Hepatocyte (in vitro differentiated cells): ENCODE results near the gene DTNBP1. TPM values are rescaled to one million over a fixed set of nuclear protein-coding genes. Genes with fewer than 3 reads are reported as not detected.

Experiments
- DNase-seq: peaks from one replicate; pipeline ENCODE4 v3.0.0-alpha.2; 2016; ENCODE audit warnings: low spot score
- H2AFZ ChIP-seq: fragments of 200-600 bp; sonication (generic); 2 replicates; pipeline ENCODE4 v1.6.0; 2016; ENCODE audit warnings: antibody characterized with exemption, mild to moderate bottlenecking
- H3K27ac ChIP-seq: fragments of 200-600 bp; sonication (generic); 2 replicates; pipeline ENCODE4 v1.5.1; 2016; ENCODE audit warnings: mild to moderate bottlenecking
- H3K27me3 ChIP-seq: fragments of 200-600 bp; sonication (generic); 2 replicates; pipeline ENCODE4 v1.6.1; 2016
- H3K36me3 ChIP-seq: fragments of 200-600 bp; sonication (generic); replicated peaks from 2 replicates; pipeline ENCODE4 v1.5.1; 2016; ENCODE audit warnings: low read depth; ENCODE audit not compliant: insufficient read depth
- H3K4me1 ChIP-seq: fragments of 200-600 bp; sonication (generic); 2 replicates; pipeline ENCODE4 v1.5.1; 2016; ENCODE audit warnings: mild to moderate bottlenecking, moderate library complexity; ENCODE audit not compliant: insufficient read depth
- H3K4me2 ChIP-seq: fragments of 200-600 bp; sonication (generic); 2 replicates; pipeline ENCODE4 v1.6.0; 2016
- H3K4me3 ChIP-seq: fragments of 200-600 bp; sonication (generic); 2 replicates; pipeline ENCODE4 v1.5.1; 2016; ENCODE audit warnings: mild to moderate bottlenecking
- H3K79me2 ChIP-seq: fragments of 200-600 bp; sonication (generic); 2 replicates; pipeline ENCODE4 v1.6.0; 2017; ENCODE audit warnings: mild to moderate bottlenecking
- H3K9me2 ChIP-seq: fragments of 200-600 bp; sonication (generic); replicated peaks from 2 replicates; pipeline ENCODE4 v1.6.0; 2017; ENCODE audit warnings: mild to moderate bottlenecking; ENCODE audit not compliant: insufficient read depth
- H3K9me3 ChIP-seq: fragments of 200-600 bp; sonication (generic); 2 replicates; pipeline ENCODE4 v1.5.1; 2016; ENCODE audit warnings: low read depth, mild to moderate bottlenecking
- H4K20me1 ChIP-seq: fragments of 200-600 bp; sonication (generic); 2 replicates; pipeline ENCODE4 v1.6.0; 2016; ENCODE audit warnings: mild to moderate bottlenecking; ENCODE audit not compliant: insufficient read depth, poor library complexity, severe bottlenecking
- EZH2 ChIP-seq: fragments of 200-600 bp; sonication (generic); IDR thresholded peaks from 2 replicates; pipeline ENCODE4 v1.6.1; 2016; ENCODE audit warnings: antibody characterized with exemption, mild to moderate bottlenecking, borderline replicate concordance
- EZH2phosphoT487 ChIP-seq: fragments of 200-600 bp; sonication (generic); IDR thresholded peaks from one replicate; pipeline ENCODE4 v1.6.1; 2018; ENCODE audit warnings: antibody characterized with exemption, mild to moderate bottlenecking, low read depth, moderate library complexity; ENCODE audit not compliant: unreplicated experiment, severe bottlenecking
- WGBS: methylation state at CpG from one replicate; pipeline ENCODE4 v1.1.6; 2016; ENCODE audit warnings: low lambda C conversion rate; ENCODE audit errors: missing lambda C conversion rate; 5-methylcytosine and 5-hydroxymethylcytosine counted together
- polyA plus RNA-seq: library from polyadenylated mRNA; unstranded; fragments of >200 nt; fragmentation: Nextera tagmentation; extraction: Ambion mirVana; gene quantifications from 2 replicates; pipeline ENCODE4 v1.2.1, GENCODE V29; 2016
- total RNA-seq: library from RNA; depleted of rRNA; stranded (reverse); fragments of >200 nt; gene quantifications from 2 replicates; pipeline ENCODE4 v1.2.3, GENCODE V29; 2014
- TF ChIP-seq, protein P1 (sequence below): fragments of 200-600 bp; sonication (generic); IDR thresholded peaks from 2 replicates; pipeline ENCODE4 v1.5.1; 2016; ENCODE audit warnings: antibody characterized with exemption, mild to moderate bottlenecking; ENCODE audit not compliant: poor library complexity

Gene DTNBP1
- total and polyA plus RNA-seq, 2 experiments from 2014 or later: 3.4 to 25.6 TPM

GRCh38 chr6:15574486-15574885, 88.3 kb downstream of the DTNBP1 start:
- DNase-seq: no peak

DNA sequence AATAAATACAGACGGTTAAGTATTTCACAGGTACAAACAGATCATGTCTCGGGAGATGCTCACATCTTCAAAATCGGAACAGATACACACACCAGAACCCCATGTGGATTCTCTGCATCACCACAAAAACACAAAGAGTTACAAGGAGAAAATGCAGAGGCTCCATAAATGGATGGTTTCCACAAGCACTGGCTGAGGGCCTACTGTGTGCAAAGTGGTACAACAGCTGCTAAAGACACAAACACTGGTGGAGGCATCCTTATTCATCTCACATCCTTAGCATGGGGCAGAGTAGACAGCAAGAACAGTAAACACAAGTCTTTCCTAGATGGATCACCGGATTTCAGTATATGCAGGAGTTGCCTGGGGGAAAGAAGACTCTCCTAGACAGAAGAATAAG, 88.8 kb downstream of the DTNBP1 start:
- H3K27me3 ChIP-seq: no peaks in the 10 kb centered on the region
- no peaks in the 10 kb centered on the region for H3K9me2 ChIP-seq
- DNase-seq: no peak
- H3K79me2 ChIP-seq: peaks cover 8% of the 10 kb centered on the region
- TF ChIP-seq EZH2phosphoT487 (no peak), EZH2 (no peak)
- TF ChIP-seq, protein P1, sequence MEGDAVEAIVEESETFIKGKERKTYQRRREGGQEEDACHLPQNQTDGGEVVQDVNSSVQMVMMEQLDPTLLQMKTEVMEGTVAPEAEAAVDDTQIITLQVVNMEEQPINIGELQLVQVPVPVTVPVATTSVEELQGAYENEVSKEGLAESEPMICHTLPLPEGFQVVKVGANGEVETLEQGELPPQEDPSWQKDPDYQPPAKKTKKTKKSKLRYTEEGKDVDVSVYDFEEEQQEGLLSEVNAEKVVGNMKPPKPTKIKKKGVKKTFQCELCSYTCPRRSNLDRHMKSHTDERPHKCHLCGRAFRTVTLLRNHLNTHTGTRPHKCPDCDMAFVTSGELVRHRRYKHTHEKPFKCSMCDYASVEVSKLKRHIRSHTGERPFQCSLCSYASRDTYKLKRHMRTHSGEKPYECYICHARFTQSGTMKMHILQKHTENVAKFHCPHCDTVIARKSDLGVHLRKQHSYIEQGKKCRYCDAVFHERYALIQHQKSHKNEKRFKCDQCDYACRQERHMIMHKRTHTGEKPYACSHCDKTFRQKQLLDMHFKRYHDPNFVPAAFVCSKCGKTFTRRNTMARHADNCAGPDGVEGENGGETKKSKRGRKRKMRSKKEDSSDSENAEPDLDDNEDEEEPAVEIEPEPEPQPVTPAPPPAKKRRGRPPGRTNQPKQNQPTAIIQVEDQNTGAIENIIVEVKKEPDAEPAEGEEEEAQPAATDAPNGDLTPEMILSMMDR: no peak
- no peak overlapping the region for H2AFZ ChIP-seq
- H3K36me3 ChIP-seq: no peaks in the 10 kb centered on the region
- no peak overlapping the region for H3K4me3 ChIP-seq
- peaks cover 12% of the 10 kb centered on the region for H3K4me1 ChIP-seq
- H3K27ac ChIP-seq: no peak overlapping the region
- WGBS: 77% methylated on average over 4 of the region's 4 CpGs
- H3K9me3 ChIP-seq: no peaks in the 10 kb centered on the region
- H4K20me1 ChIP-seq: no peaks in the 10 kb centered on the region
- no peak overlapping the region for H3K4me2 ChIP-seq

More at GRCh38 chr6:15574486-15574885, 88.3 kb downstream of the DTNBP1 start:
- no peaks in the 10 kb centered on the region for H3K9me2 ChIP-seq
- no peak for TF ChIP-seq EZH2
- TF ChIP-seq, protein P1: no peak
- no peak for TF ChIP-seq EZH2phosphoT487
- H3K4me3 ChIP-seq: no peak overlapping the region
- no peak overlapping the region for H2AFZ ChIP-seq
- H3K36me3 ChIP-seq: no peaks in the 10 kb centered on the region
- H3K27ac ChIP-seq: no peak overlapping the region
- no peaks in the 10 kb centered on the region for H3K9me3 ChIP-seq
- peaks cover 12% of the 10 kb centered on the region for H3K4me1 ChIP-seq
- H3K79me2 ChIP-seq: peaks cover 8% of the 10 kb centered on the region
- WGBS: 81% methylated on average over 3 of the region's 3 CpGs
- H3K27me3 ChIP-seq: no peaks in the 10 kb centered on the region
- H4K20me1 ChIP-seq: no peaks in the 10 kb centered on the region
- no peak overlapping the region for H3K4me2 ChIP-seq

- no peaks in the 10 kb centered on the region for H3K27me3 ChIP-seq
- no peaks in the 10 kb centered on the region for H4K20me1 ChIP-seq
- H3K36me3 ChIP-seq: no peaks in the 10 kb centered on the region
- H3K9me2 ChIP-seq: no peaks in the 10 kb centered on the region
- H3K4me1 ChIP-seq: peaks cover 12% of the 10 kb centered on the region
- no peak overlapping the region for H3K4me3 ChIP-seq
- WGBS: 90% methylated on average over 4 of the region's 4 CpGs
- no peak overlapping the region for H2AFZ ChIP-seq
- no peaks in the 10 kb centered on the region for H3K9me3 ChIP-seq
- no peak overlapping the region for H3K4me2 ChIP-seq
- no peak overlapping the region for H3K27ac ChIP-seq
- H3K79me2 ChIP-seq: peaks cover 4% of the 10 kb centered on the region
- TF ChIP-seq, protein P1: no peak
- TF ChIP-seq EZH2 (no peak), EZH2phosphoT487 (no peak)
- DNase-seq: no peak
Observed at GRCh38 chr6:15573384-15573783, 89.4 kb downstream of the DTNBP1 start.
